GM12878 (cell line): ENCODE data around the gene HNF4A. TPM values are rescaled to one million over a fixed set of nuclear protein-coding genes. Genes with fewer than 3 reads are reported as not detected.

Experiments
- ATAC-seq: fragments of 200-7000 bp; cut with Tn5 transposase; 3 replicates; pipeline ENCODE4 v1.9.1; 2020; ENCODE audit warnings: mild to moderate bottlenecking, moderate library complexity
- BruUV-seq: library from RNA; stranded (reverse); fragments of 400-500 nt; replicated peaks from 2 replicates; lab custom pipeline; 2021; lab: Mats Ljungman, UMichigan
- CTCF ChIA-PET: fragments of 300-600 bp; sonication (Branson Sonifier 250); formaldehyde crosslinking; extraction: SDS; loops from one replicate; lab custom pipeline; 2021; ENCODE audit warnings: inconsistent platforms; lab: Yijun Ruan, JAX
- POLR2A ChIA-PET: fragments of 350-600 bp; formaldehyde crosslinking; extraction: SDS; loops from one replicate; lab custom pipeline; 2021; ENCODE audit warnings: inconsistent platforms; lab: Charles Lee
- RAD21 ChIA-PET: fragments of 300-600 bp; sonication (Branson Sonifier 250); formaldehyde crosslinking; loops from one replicate; lab custom pipeline; 2023; ENCODE audit warnings: antibody characterized with exemption; ENCODE audit not compliant: unreplicated experiment; lab: Charles Lee
- SMC1A ChIA-PET: fragments of 300-600 bp; sonication (Branson Sonifier 250); formaldehyde crosslinking; loops from one replicate; lab custom pipeline; 2023; ENCODE audit not compliant: unreplicated experiment, uncharacterized antibody; lab: Charles Lee
- DNase-seq: peaks from one replicate; pipeline ENCODE4 v3.0.0-alpha.2; 2011; ENCODE audit warnings: low read depth, low spot score
- FAIRE-seq: peaks from 3 replicates; lab custom pipeline; 2011; peaks lifted over from hg19 to GRCh38; lab: Jason Lieb, UNC
- H2AFZ ChIP-seq: 2 replicates; pipeline ENCODE4 v1.6.0; 2011; ENCODE audit warnings: low read depth, low read length, control low read depth; ENCODE audit not compliant: control insufficient read depth
- H3K27ac ChIP-seq: 2 replicates; pipeline ENCODE4 v1.5.1; 2011; ENCODE audit warnings: control low read depth; ENCODE audit not compliant: control insufficient read depth, insufficient read depth
- H3K27me3 ChIP-seq, 2 experiments: replicated peaks in 1 of 2; 2 replicates each; pipeline versions ENCODE4 v1.6.0 to v1.6.1; 2011; ENCODE audit warnings: low read length in 1 of 2; ENCODE audit not compliant: control insufficient read depth in 2 of 2, insufficient read depth in 2 of 2
- H3K36me3 ChIP-seq, 2 experiments: 2 replicates each; pipeline ENCODE4 v1.5.1; 2011; ENCODE audit warnings: low read length in 1 of 2; ENCODE audit not compliant: control insufficient read depth in 2 of 2, insufficient read depth in 2 of 2
- H3K4me1 ChIP-seq: 2 replicates; pipeline ENCODE4 v1.6.1; 2011; ENCODE audit warnings: mild to moderate bottlenecking, low read length, moderate library complexity, mixed read lengths; ENCODE audit not compliant: control insufficient read depth, insufficient read depth
- H3K4me2 ChIP-seq: 2 replicates; pipeline ENCODE4 v1.6.0; 2011; ENCODE audit warnings: control low read depth; ENCODE audit not compliant: control insufficient read depth, insufficient read depth
- H3K4me3 ChIP-seq: fragments of 200-600 bp; sonication (generic); 2 replicates; pipeline ENCODE4 v1.5.1; 2016
- H3K79me2 ChIP-seq: 2 replicates; pipeline ENCODE4 v1.6.0; 2011; ENCODE audit warnings: low read length; ENCODE audit not compliant: control insufficient read depth, insufficient read depth
- H3K9ac ChIP-seq: 2 replicates; pipeline ENCODE4 v1.8.0; 2011; ENCODE audit warnings: low read length, control low read depth, mixed read lengths; ENCODE audit not compliant: control insufficient read depth, insufficient read depth
- H3K9me3 ChIP-seq: replicated peaks from 3 replicates; pipeline ENCODE4 v1.5.1; 2011; ENCODE audit warnings: mild to moderate bottlenecking, low read length; ENCODE audit not compliant: control insufficient read depth, insufficient read depth
- H4K20me1 ChIP-seq: 2 replicates; pipeline ENCODE4 v1.6.0; 2011; ENCODE audit not compliant: control insufficient read depth, insufficient read depth
- BMI1 ChIP-seq: fragments of 450-650 bp; IDR thresholded peaks from 2 replicates; pipeline ENCODE4 v1.6.1; 2016; ENCODE audit warnings: mild to moderate bottlenecking, moderate library complexity, borderline replicate concordance
- CBX5 ChIP-seq: sonication (generic); IDR thresholded peaks from 2 replicates; pipeline ENCODE4 v1.6.1; 2016; ENCODE audit warnings: low read depth, moderate library complexity, mild to moderate bottlenecking, inconsistent platforms
- CREB1 ChIP-seq: IDR thresholded peaks from 2 replicates; pipeline ENCODE4 v1.6.1; 2012; ENCODE audit warnings: low read depth, mild to moderate bottlenecking, inconsistent platforms
- GABPA ChIP-seq: IDR thresholded peaks from 2 replicates; pipeline ENCODE4 v1.6.1; 2014; ENCODE audit warnings: antibody characterized with exemption, low read depth, mild to moderate bottlenecking, inconsistent platforms
- GATAD2B ChIP-seq: fragments of 450-650 bp; conservative IDR thresholded peaks from 2 replicates; pipeline ENCODE4 v1.6.1; 2017; ENCODE audit warnings: low read depth, mild to moderate bottlenecking, moderate library complexity
- JUNB ChIP-seq: IDR thresholded peaks from 2 replicates; pipeline ENCODE4 v1.6.1; 2016; ENCODE audit warnings: antibody characterized with exemption, mild to moderate bottlenecking
- KLF5 ChIP-seq: fragments of 450-650 bp; IDR thresholded peaks from 2 replicates; pipeline ENCODE4 v1.6.1; 2014; ENCODE audit warnings: mild to moderate bottlenecking; ENCODE audit not compliant: partially characterized antibody
- LARP7 ChIP-seq: fragments of 450-650 bp; IDR thresholded peaks from 2 replicates; pipeline ENCODE4 v1.6.1; 2017; ENCODE audit warnings: mild to moderate bottlenecking
- NFYA ChIP-seq: IDR thresholded peaks from 2 replicates; pipeline ENCODE4 v1.6.1; 2011; ENCODE audit warnings: low read depth, mild to moderate bottlenecking, low read length, improper control_type of control experiment, borderline replicate concordance
- NR2C1 ChIP-seq: fragments of 450-650 bp; IDR thresholded peaks from 2 replicates; pipeline ENCODE4 v1.6.1; 2017; ENCODE audit warnings: antibody characterized with exemption, mild to moderate bottlenecking, moderate library complexity
- POLR2A ChIP-seq: IDR thresholded peaks from 2 replicates; pipeline ENCODE4 v1.6.1; 2011; ENCODE audit warnings: low read depth, mild to moderate bottlenecking, low read length
- POU2F2 ChIP-seq: IDR thresholded peaks from 3 replicates; pipeline ENCODE4 v1.6.1; 2011; ENCODE audit warnings: low read depth, mild to moderate bottlenecking, low read length, borderline replicate concordance
- RB1 ChIP-seq: fragments of 450-650 bp; formaldehyde crosslinking; IDR thresholded peaks from 2 replicates; pipeline ENCODE4 v1.6.1; 2017; ENCODE audit warnings: mild to moderate bottlenecking, borderline replicate concordance
- SMAD1 ChIP-seq: fragments of 450-650 bp; IDR thresholded peaks from 2 replicates; pipeline ENCODE4 v1.6.1; 2018; ENCODE audit warnings: mild to moderate bottlenecking, low read depth; ENCODE audit not compliant: partially characterized antibody
- SREBF1 ChIP-seq: IDR thresholded peaks from 2 replicates; pipeline ENCODE4 v1.6.1; 2012; ENCODE audit warnings: mild to moderate bottlenecking, low read length
- SRF ChIP-seq, 2 experiments: IDR thresholded peaks; 2 replicates each; pipeline ENCODE4 v1.6.1; 2011; ENCODE audit warnings: low read depth in 2 of 2, low read length in 2 of 2, mild to moderate bottlenecking in 1 of 2, moderate library complexity in 1 of 2
- TCF7 ChIP-seq: IDR thresholded peaks from 2 replicates; pipeline ENCODE4 v1.6.1; 2014; ENCODE audit warnings: antibody characterized with exemption, borderline replicate concordance
- WRNIP1 ChIP-seq: IDR thresholded peaks from 2 replicates; pipeline ENCODE4 v1.6.1; 2011; ENCODE audit warnings: low read depth, low read length, improper control_type of control experiment, borderline replicate concordance
- ZBED1 ChIP-seq: IDR thresholded peaks from 2 replicates; pipeline ENCODE4 v1.6.1; 2016; ENCODE audit warnings: borderline replicate concordance
- WGBS: methylation state at CpG from one replicate; pipeline ENCODE4 v1.1.6; 2016; ENCODE audit warnings: low lambda C conversion rate; ENCODE audit not compliant: insufficient replicate concordance, insufficient coverage; ENCODE audit errors: missing lambda C conversion rate; 5-methylcytosine and 5-hydroxymethylcytosine counted together
- in situ Hi-C: fragments of 300-500 bp; cut with MboI; formaldehyde crosslinking; loops from 9 replicates; pipeline ENCODE4 v1.14.3; 2018; ENCODE audit warnings: mixed read lengths
- intact Hi-C: fragments of 100-400 bp; cut with micrococcal nuclease; formaldehyde crosslinking; loops from one replicate; pipeline ENCODE4 v1.14.2; 2022; ENCODE audit not compliant: unreplicated experiment
- polyA plus RNA-seq, 11 experiments: library from polyadenylated mRNA; depleted of rRNA in 4 of 11; unstranded in 6 of 11; stranded (reverse) in 5 of 11; fragments of >200 nt; fragmentation: Nextera tagmentation in 4 of 11; fragmentation: Illumina TruSeq in 1 of 11; extraction: Ambion mirVana in 4 of 11; extraction: Trizol in 1 of 11; gene quantifications; 1 replicate in 1 of 11; 2 replicates in 10 of 11; pipeline versions ENCODE4 v1.2.1 to v1.2.3, GENCODE V29; 2011 to 2016; ENCODE audit warnings: inconsistent platforms in 2 of 11, missing spikeins in 2 of 11, low read depth in 1 of 11
- total RNA-seq, 4 experiments: library from RNA; depleted of rRNA in 3 of 4; stranded (reverse); fragments of >200 nt in 3 of 4; fragmentation: Illumina TruSeq in 1 of 4; extraction: Trizol in 1 of 4; gene quantifications; 2 replicates each; pipeline versions ENCODE4 v1.2.1 to v1.2.3, GENCODE V29; 2013 to 2021
- TF ChIP-seq, protein P1 (sequence below): fragments of 150-350 bp; IDR thresholded peaks from 2 replicates; pipeline ENCODE4 v1.6.1; 2014; ENCODE audit warnings: mild to moderate bottlenecking, low read depth, low read length

Gene HNF4A
- total and polyA plus RNA-seq, 10 of the 15 experiments (the other 5 are each of a cell fraction or from before 2014, with no cell fraction given): 0.21 TPM; not detected in 9

GRCh38 chr20:44409132-44409600, 53.7 kb downstream of the HNF4A start:
- Histone ChIP-seq H3K4me2 (no peak overlapping the region), H3K4me1 (no peaks in the 10 kb centered on the region), H3K79me2 (no peaks in the 10 kb centered on the region), H3K9me3 (no peaks in the 10 kb centered on the region), H3K4me3 (no peak overlapping the region), H2AFZ (no peak overlapping the region), H3K27ac (no peak overlapping the region), H3K27me3 (peaks cover 2 to 9% of the 10 kb centered on the region in 2 experiments), H4K20me1 (no peaks in the 10 kb centered on the region), H3K9ac (no peak overlapping the region), H3K36me3 (no peaks in the 10 kb centered on the region)
- SMC1A ChIA-PET: interaction anchor here (0.7 kb wide), 1 partner anchor 359 kb away, joined by 3 read pairs; no protein-coding TSS in a partner anchor
- ATAC-seq (no peak), FAIRE-seq (no peak), DNase-seq (no peak)
- WGBS: 38% methylated on average over 2 of the region's 2 CpGs
- no peak for TF ChIP-seq GABPA
- no peak for TF ChIP-seq NFYA
- TF ChIP-seq SRF (IDR thresholded peaks at IDR 0.05; ENCODE audit: low read depth in 2 of 2, low read length in 2 of 2): no peak
- no peak for TF ChIP-seq RB1
- TF ChIP-seq BMI1: no peak
- no peak for TF ChIP-seq LARP7
- TF ChIP-seq CBX5: no peak
- TF ChIP-seq NR2C1: no peak
- CTCF ChIA-PET: interaction anchor here (0.7 kb wide), 1 partner anchor 21 kb away, joined by 3 read pairs; no protein-coding TSS in a partner anchor
- RAD21 ChIA-PET: no interaction called here
- no TSS peak for BruUV-seq
- POLR2A ChIA-PET: no interaction called here
- intact Hi-C loops: no loop called here
- in situ Hi-C loops: no loop called here

- H4K20me1 ChIP-seq: no peaks in the 10 kb centered on the region
- H3K27ac ChIP-seq: no peak overlapping the region
- no peak overlapping the region for H3K4me3 ChIP-seq
- TF ChIP-seq GATAD2B (no peak), POLR2A (no peak), ZBED1 (no peak), SREBF1 (no peak), WRNIP1 (no peak), LARP7 (no peak), POU2F2 (no peak), TCF7 (no peak), CREB1 (no peak), KLF5 (no peak), SMAD1 (no peak), JUNB (no peak)
- TF ChIP-seq, protein P1, sequence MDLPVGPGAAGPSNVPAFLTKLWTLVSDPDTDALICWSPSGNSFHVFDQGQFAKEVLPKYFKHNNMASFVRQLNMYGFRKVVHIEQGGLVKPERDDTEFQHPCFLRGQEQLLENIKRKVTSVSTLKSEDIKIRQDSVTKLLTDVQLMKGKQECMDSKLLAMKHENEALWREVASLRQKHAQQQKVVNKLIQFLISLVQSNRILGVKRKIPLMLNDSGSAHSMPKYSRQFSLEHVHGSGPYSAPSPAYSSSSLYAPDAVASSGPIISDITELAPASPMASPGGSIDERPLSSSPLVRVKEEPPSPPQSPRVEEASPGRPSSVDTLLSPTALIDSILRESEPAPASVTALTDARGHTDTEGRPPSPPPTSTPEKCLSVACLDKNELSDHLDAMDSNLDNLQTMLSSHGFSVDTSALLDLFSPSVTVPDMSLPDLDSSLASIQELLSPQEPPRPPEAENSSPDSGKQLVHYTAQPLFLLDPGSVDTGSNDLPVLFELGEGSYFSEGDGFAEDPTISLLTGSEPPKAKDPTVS: no peak
- H3K4me1 ChIP-seq: no peaks in the 10 kb centered on the region
- RAD21 ChIA-PET: no interaction called here
- BruUV-seq: no TSS peak
- H3K4me2 ChIP-seq: no peak overlapping the region
- SMC1A ChIA-PET: no interaction called here
- CTCF ChIA-PET: no interaction called here
- POLR2A ChIA-PET: no interaction called here
- no peak for FAIRE-seq
- intact Hi-C loops: no loop called here
- in situ Hi-C loops: no loop called here
- no peaks in the 10 kb centered on the region for H3K9me3 ChIP-seq
- no peak overlapping the region for H3K9ac ChIP-seq
- no peak for DNase-seq
- no peak for ATAC-seq
- no peaks in the 10 kb centered on the region for H3K36me3 ChIP-seq
- H3K79me2 ChIP-seq: no peaks in the 10 kb centered on the region
- 4% methylated on average over 2 of the region's 2 CpGs for WGBS
- no peak overlapping the region for H2AFZ ChIP-seq
- H3K27me3 ChIP-seq: peaks cover 2 to 9% of the 10 kb centered on the region in 2 experiments
Observed at GRCh38 chr20:44410583-44411019, 55.1 kb downstream of the HNF4A start.
